Kidney epithelial cell (primary cell): Measurements from ENCODE around the gene FAM13B. TPM values are rescaled to one million over a fixed set of nuclear protein-coding genes. Genes with fewer than 3 reads are reported as not detected.
"Not testable (repeated sequence)": the region's sequence is repeated elsewhere in the genome, so short reads cannot be mapped to it uniquely, and the experiment has no call there.

Source experiments
- DNase-seq: peaks from one replicate; pipeline ENCODE4 v3.0.0-alpha.2; 2010; ENCODE audit warnings: low read depth
- H3K27me3 ChIP-seq: 2 replicates; pipeline ENCODE4 v1.6.0; 2011; ENCODE audit warnings: low read length; ENCODE audit not compliant: control insufficient read depth, insufficient read depth
- H3K36me3 ChIP-seq: 2 replicates; pipeline ENCODE4 v1.5.1; 2011; ENCODE audit warnings: low read length; ENCODE audit not compliant: control insufficient read depth, insufficient read depth
- H3K4me3 ChIP-seq: 2 replicates; pipeline ENCODE4 v1.5.1; 2011; ENCODE audit warnings: low read depth, mild to moderate bottlenecking, control low read depth, low read length
- CTCF ChIP-seq: IDR thresholded peaks from 2 replicates; pipeline ENCODE4 v1.5.1; 2011; ENCODE audit warnings: mild to moderate bottlenecking, moderate library complexity, low read length, control low read depth, inconsistent platforms; ENCODE audit not compliant: insufficient read depth, poor library complexity, severe bottlenecking
- total RNA-seq: library from RNA; depleted of rRNA; stranded (reverse); fragments of >200 nt; gene quantifications from 2 replicates; pipeline ENCODE4 v1.2.3, GENCODE V29; 2015

Gene FAM13B
- total RNA-seq, 1 donor from 2014 or later: 14.4 TPM

GRCh38 chr5:138051441-138052296 is 18.8 kb upstream of the FAM13B start:
- no peaks in the 10 kb centered on the region for H3K36me3 ChIP-seq
- no peaks in the 10 kb centered on the region for H3K27me3 ChIP-seq
- no peak overlapping the region for H3K4me3 ChIP-seq
- DNase-seq: no peak
- TF ChIP-seq CTCF: no peak

- not testable (repeated sequence) for DNase-seq, H3K4me3 ChIP-seq, H3K27me3 ChIP-seq, H3K36me3 ChIP-seq
These were observed 12.4 kb upstream of the FAM13B start for GRCh38 chr5:138045283-138045682.

GRCh38 chr5:138038826-138039225 is 5.9 kb upstream of the FAM13B start:
- H3K36me3 ChIP-seq: no peaks in the 10 kb centered on the region
- no peak for TF ChIP-seq CTCF
- no peak for DNase-seq
- H3K4me3 ChIP-seq: no peak overlapping the region
- H3K27me3 ChIP-seq: no peaks in the 10 kb centered on the region

GRCh38 chr5:138037907-138038633 is 5.2 kb upstream of the FAM13B start:
- no peaks in the 10 kb centered on the region for H3K27me3 ChIP-seq

GRCh38 chr5:138037271-138037670 is 4.4 kb upstream of the FAM13B start:
- H3K4me3 ChIP-seq: no peak overlapping the region
- H3K36me3 ChIP-seq: no peaks in the 10 kb centered on the region
- no peak for DNase-seq
- TF ChIP-seq CTCF: no peak
- H3K27me3 ChIP-seq: no peaks in the 10 kb centered on the region

More at GRCh38 chr5:138037907-138038633, 5.2 kb upstream of the FAM13B start:
- no peak for TF ChIP-seq CTCF
- Histone ChIP-seq H3K36me3 (no peaks in the 10 kb centered on the region), H3K4me3 (no peak overlapping the region)
- no peak for DNase-seq

- TF ChIP-seq CTCF: peak; percentile 86
- DNase-seq: peak; percentile 73
- Histone ChIP-seq H3K36me3 (no peaks in the 10 kb centered on the region), H3K4me3 (no peak overlapping the region), H3K27me3 (no peaks in the 10 kb centered on the region)
These were observed 3.0 kb upstream of the FAM13B start for GRCh38 chr5:138035605-138036537.
